ENCODE results near the gene PRDM1.
"Not testable (repeated sequence)": the region's sequence is repeated elsewhere in the genome, so short reads cannot be mapped to it uniquely, and the experiment has no call there.

PRDM1 gene

DNA sequence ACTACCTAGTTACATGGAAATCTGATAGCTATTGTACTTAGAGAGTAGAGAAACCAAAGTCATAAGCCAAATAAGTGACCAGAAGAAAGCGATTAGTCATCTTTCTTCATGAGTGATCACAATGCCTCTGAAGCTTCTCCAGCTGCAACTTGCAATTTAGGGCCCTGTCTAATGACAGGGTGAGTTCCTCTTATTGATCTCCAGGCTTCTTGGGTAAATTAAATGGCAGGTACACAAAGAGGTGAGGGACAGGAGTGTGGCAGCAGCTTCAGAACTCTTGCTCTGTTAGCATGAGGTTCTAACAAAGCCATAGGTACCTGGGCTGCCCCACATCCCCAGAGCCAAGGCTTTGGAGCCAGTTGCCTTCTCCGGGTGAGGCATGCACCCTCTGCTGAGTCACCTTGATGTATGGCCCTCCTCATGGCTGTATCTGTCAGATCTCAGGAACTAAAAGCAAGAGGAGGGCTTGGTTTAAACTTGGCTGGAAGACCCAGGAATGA lies 60.8 kb downstream of the PRDM1 start:
- DNase-seq = no peak

DNA sequence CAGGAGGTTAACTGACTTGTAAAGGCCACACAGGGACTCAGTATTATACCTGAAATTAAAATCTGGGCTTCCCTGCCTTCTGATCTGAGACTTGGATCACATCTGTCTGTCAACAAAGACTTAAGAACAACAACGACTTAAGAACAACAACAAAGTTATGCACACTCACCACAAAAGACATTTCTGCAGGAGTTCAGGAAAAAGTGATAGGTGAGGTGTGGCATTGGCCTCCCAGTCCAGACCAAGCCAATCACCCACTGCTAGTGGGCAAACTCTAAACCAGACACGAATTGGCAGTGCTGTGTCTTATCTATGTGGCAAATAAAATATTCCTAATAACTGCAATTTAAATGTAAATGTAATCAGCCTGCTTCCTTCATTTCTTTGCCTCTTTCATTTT lies 61.3 kb downstream of the PRDM1 start:
- no peaks in the 10 kb centered on the region for H3K27me3 Mint-ChIP-seq
- ATAC-seq = no peak
- peaks cover 99% of the 10 kb centered on the region for H3K4me1 Mint-ChIP-seq
- no peak overlapping the region for H3K4me3 Mint-ChIP-seq
- peaks cover 8 to 16% of the 10 kb centered on the region in 2 donors for H3K9me3 Mint-ChIP-seq
- no peak overlapping the region for H3K27ac Mint-ChIP-seq
- no peak for DNase-seq

More for the DNA sequence above, 60.8 kb downstream of the PRDM1 start:
- Mint-ChIP-seq H3K9me3 (peaks cover 4 to 10% of the 10 kb centered on the region in 2 donors), H3K4me3 (no peak overlapping the region), H3K27ac (no peak overlapping the region), H3K27me3 (no peaks in the 10 kb centered on the region), H3K4me1 (peaks cover 99% of the 10 kb centered on the region)
- ATAC-seq = no peak

DNA sequence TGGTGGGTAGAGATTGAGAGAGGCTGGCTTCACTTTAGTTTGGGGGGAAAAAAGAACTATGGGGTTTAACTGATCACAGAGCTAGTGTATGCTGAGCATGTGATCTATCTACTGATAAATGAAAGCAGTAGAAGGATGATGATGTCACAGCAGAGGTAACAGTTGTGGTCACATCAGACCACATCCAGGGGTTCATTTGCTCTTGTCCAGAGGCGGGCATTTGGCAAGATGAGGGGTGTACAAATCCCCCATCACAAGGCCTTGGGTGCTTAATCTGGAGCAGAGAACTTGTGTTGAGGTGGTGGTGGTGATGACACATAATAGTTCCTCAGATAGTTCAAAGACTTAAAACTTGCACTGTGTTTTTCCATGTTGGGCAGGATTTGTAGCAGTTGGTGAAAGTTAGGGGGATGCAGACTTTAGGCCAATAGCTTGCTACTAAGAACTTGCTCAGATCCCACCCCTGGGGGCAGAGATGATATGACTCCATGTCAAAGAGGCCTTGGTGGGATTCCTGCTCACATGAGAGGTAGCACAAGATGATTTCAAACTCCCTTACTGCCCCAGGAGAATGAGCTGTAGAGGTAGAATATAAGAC lies 63.4 kb downstream of the PRDM1 start:
- Mint-ChIP-seq H3K4me1 (peaks cover 84% of the 10 kb centered on the region), H3K27ac (peak overlapping the region; percentile 34 to 36), H3K9me3 (peaks cover 12 to 22% of the 10 kb centered on the region in 2 donors), H3K27me3 (no peaks in the 10 kb centered on the region), H3K4me3 (peak overlapping the region in 1 of 2 donors; percentile 5)
- peak; percentile 89 for ATAC-seq
- peak; percentile 55 to 71 for DNase-seq

DNA sequence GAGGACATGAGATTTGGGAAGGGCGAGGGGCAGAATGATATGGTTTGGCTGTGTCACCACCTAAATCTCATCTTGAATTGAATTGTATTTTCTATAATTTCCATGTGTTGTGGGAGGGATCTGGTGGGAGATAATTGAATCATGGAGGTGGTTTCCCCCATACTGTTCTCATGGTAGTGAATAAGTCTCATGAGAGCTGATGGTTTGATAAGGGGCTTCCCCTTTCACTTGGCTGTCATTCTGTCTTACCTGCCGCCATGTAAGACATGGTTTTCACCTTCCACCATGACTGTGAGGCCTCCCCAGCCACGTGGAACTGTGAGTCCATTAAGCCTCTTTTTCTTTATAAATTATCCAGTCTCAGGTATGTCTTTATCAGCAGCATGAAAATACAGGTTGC lies 66.3 kb downstream of the PRDM1 start:
- not testable (repeated sequence) for H3K27me3 Mint-ChIP-seq, DNase-seq, ATAC-seq
- Mint-ChIP-seq H3K4me3 (peak overlapping the region in 1 of 2 donors; percentile 5), H3K9me3 (peaks cover 12 to 22% of the 10 kb centered on the region in 2 donors), H3K4me1 (peaks cover 63% of the 10 kb centered on the region), H3K27ac (peak overlapping the region in 1 of 2 donors; percentile 35)

DNA sequence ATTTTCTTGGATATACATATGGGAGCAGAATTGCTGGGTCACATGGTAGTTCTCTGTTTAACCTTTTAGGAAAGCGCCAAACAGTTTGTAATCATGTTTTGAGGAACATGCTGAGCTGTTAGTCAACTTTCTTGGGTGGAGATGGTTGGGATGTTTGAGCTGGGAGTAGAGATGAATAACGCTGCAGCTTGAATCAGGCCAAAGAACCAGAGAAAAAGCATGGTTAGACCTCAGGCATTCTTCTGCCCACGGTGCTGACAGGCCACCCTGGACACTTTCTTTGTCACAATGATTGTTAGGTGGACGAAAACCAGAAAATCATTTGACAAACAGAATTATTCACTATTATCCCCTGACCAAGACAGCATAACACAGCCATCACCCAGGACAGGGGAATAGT lies 66.8 kb downstream of the PRDM1 start:
- Mint-ChIP-seq H3K9me3 (peaks cover 12 to 22% of the 10 kb centered on the region in 2 donors), H3K27me3 (peaks cover 7% of the 10 kb centered on the region), H3K4me1 (peaks cover 63% of the 10 kb centered on the region), H3K27ac (no peak overlapping the region), H3K4me3 (no peak overlapping the region)
- ATAC-seq (no peak), DNase-seq (no peak)

DNA sequence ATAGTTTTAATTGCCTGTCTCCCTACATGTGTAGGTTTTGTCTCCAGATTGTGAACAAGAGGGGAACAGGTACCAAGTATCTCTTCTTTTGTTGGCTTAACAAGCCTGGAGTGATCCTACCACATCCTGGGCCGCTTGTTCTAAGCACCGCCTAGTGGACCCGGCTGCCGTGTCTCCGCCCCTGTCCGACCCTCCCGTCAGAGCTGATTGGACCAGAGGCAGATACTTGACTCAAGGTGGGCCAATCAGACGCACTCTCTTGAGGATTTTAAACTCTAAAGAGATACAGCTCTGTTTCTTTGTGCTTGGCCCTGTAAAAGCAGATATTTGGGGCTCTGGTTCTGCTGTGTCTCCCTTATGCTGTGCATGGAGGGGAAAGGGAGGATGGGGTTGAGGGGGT lies 68.2 kb downstream of the PRDM1 start:
- DNase-seq (no peak), ATAC-seq (no peak)
- Mint-ChIP-seq H3K27ac (no peak overlapping the region), H3K4me3 (no peak overlapping the region), H3K27me3 (peaks cover 18% of the 10 kb centered on the region), H3K4me1 (peaks cover 54% of the 10 kb centered on the region), H3K9me3 (peaks cover 12 to 22% of the 10 kb centered on the region in 2 donors)

DNA sequence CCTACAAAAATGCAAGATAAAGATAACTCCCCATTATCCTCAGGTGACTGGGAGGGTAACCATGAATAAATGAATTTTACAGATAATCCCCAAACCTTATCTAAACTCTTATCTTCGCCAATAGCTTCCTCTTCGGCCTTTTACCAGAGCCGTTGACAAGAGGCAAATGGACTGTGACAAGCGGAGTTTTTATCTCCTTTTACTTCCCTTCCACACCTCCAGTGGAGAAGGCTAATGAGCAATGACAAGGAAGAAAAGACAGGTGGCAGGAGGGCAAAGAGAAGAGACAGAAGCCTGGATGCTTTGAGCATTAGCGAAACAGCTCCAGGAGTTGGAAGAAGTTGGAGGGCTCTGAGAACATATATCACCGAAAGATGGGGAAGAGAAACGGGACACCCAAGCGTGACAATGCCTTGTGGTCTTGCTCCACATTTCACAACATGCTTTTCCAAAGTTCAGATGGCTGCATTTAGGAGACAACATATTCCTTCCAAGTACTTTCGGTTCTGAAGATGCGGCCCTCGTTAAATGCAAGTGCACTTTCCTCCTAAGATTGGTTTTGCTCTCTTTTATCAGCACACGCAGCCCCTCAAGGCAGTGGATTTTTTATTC lies 69.2 kb downstream of the PRDM1 start:
- Mint-ChIP-seq H3K27me3 (peaks cover 19% of the 10 kb centered on the region), H3K4me1 (peaks cover 54% of the 10 kb centered on the region), H3K27ac (no peak overlapping the region), H3K4me3 (no peak overlapping the region), H3K9me3 (peaks cover 12 to 22% of the 10 kb centered on the region in 2 donors)
- DNase-seq (no peak), ATAC-seq (no peak)

DNA sequence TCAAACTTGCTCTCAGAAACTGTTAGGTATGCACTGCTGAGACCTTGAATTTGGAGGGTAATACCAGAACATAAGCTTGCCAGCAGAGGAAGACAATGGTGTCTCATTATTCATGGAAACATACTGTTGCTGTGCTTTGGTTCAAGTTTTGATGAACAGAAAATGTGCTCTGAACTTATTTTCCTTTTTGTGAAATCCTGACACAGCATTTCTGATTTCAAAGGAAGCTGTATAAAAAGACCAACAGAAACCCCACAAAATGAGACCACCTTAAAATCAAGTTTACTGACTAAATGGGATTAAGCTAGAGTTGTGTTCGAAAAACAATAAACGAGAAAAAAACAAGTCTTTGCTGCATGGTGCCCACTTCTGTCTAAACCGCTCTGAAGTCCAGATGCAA lies 70.3 kb downstream of the PRDM1 start:
- no peak overlapping the region for H3K4me3 Mint-ChIP-seq
- DNase-seq (no peak), ATAC-seq (no peak)
- no peak overlapping the region for H3K27ac Mint-ChIP-seq
- peaks cover 48% of the 10 kb centered on the region for H3K4me1 Mint-ChIP-seq
- H3K9me3 Mint-ChIP-seq = peaks cover 9 to 17% of the 10 kb centered on the region in 2 donors
- H3K27me3 Mint-ChIP-seq = peaks cover 19% of the 10 kb centered on the region

DNA sequence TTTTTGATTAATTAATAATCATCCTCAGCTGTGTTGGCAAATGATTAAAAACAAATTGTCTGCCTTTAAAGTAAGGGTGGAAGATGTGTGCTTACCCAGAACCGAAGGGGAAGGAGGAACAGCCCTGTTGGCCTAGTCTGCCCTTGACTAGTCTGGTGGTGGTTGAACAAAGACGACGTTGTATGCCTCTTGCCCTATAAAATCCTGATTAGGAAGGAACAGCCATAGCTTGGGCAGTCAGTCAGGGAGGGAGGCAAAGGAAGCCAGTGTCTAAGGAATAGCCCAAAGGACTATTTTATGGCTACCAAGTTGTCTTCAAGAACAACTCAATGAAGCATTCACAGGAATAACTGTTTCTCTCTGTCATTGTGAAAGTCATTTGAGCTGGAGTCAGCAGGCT lies 70.7 kb downstream of the PRDM1 start:
- H3K9me3 Mint-ChIP-seq = peaks cover 8 to 12% of the 10 kb centered on the region in 2 donors
- H3K4me3 Mint-ChIP-seq = no peak overlapping the region
- no peak overlapping the region for H3K27ac Mint-ChIP-seq
- no peak for DNase-seq
- H3K27me3 Mint-ChIP-seq = peaks cover 19% of the 10 kb centered on the region
- H3K4me1 Mint-ChIP-seq = peaks cover 48% of the 10 kb centered on the region
- ATAC-seq = no peak

DNA sequence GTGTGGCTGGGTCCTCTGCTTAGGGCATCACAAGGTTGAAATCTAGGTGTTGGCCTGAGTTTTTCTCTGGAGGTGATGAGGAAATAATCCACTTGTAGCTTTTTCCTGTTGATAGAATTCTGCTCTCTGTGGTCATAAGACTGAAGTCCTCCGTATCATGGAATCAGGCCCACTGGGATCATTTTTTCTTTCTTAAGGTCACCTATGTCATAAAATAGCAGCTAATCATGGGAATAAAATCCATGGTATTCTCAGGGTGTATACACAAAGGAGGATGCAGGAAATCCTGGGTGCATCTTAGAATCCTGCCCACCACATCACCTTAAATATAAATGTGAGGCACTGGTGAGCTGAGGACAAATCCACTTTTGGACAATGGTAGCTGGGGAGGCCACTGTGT lies 72.7 kb downstream of the PRDM1 start:
- no peak for DNase-seq
- peaks cover 19% of the 10 kb centered on the region for H3K27me3 Mint-ChIP-seq
- H3K4me1 Mint-ChIP-seq = peaks cover 51% of the 10 kb centered on the region
- H3K27ac Mint-ChIP-seq = no peak overlapping the region
- H3K9me3 Mint-ChIP-seq = no peaks in the 10 kb centered on the region
- no peak overlapping the region for H3K4me3 Mint-ChIP-seq
- no peak for ATAC-seq

All from stimulated activated naive CD8-positive, alpha-beta T cell treated with anti-CD3 and anti-CD28 coated beads, Interleukin-15, amount 100 ng/mL, for 72 hours (primary cell).